Sigmoid colon (tissue), 4 donors: ENCODE data around the gene SUMF1.

ENCODE experiments used
- CTCF ChIP-seq, 4 experiments: fragments of 450-650 bp in 3 of 4; fragments of 200-600 bp in 1 of 4; IDR thresholded peaks; one replicate each; pipeline ENCODE4 v1.5.1; 2016 to 2019; ENCODE audit warnings: antibody characterized with exemption in 4 of 4, mild to moderate bottlenecking in 3 of 4, moderate library complexity in 2 of 4
- EP300 ChIP-seq, 4 donors: sonication (generic); formaldehyde crosslinking; IDR thresholded peaks; one replicate each; pipeline ENCODE4 v1.6.1; 2017; ENCODE audit warnings: antibody characterized with exemption in 4 of 4
- POLR2A ChIP-seq, 2 donors: fragments of 450-650 bp; IDR thresholded peaks; one replicate each; pipeline ENCODE4 v1.6.1; 2016; ENCODE audit warnings: antibody characterized with exemption in 2 of 2, mild to moderate bottlenecking in 2 of 2, moderate library complexity in 2 of 2
- POLR2AphosphoS5 ChIP-seq, 4 donors: sonication (generic); formaldehyde crosslinking; IDR thresholded peaks; one replicate each; pipeline ENCODE4 v1.6.1; 2017; ENCODE audit warnings: antibody characterized with exemption in 4 of 4

- TF ChIP-seq POLR2A (IDR thresholded peaks at IDR 0.05) (no peak), CTCF (IDR thresholded peaks at IDR 0.05) (no peak), POLR2AphosphoS5 (IDR thresholded peaks at IDR 0.05) (no peak), EP300 (IDR thresholded peaks at IDR 0.05) (no peak)
These were observed 47.1 kb downstream of the SUMF1 start for GRCh38 chr3:4419920-4420319.
